ENCODE data around the gene SYT1.
"Not testable (repeated sequence)": the region's sequence is repeated elsewhere in the genome, so short reads cannot be mapped to it uniquely, and the experiment has no call there.

SYT1 gene

GRCh38 chr12:79033788-79034187 lies 169.2 kb downstream of the SYT1 start:
- H3K9me2 ChIP-seq (replicated peaks; ENCODE audit: insufficient read depth, low read length), result no peaks in the 10 kb centered on the region
- no peak overlapping the region for H3K4me2 ChIP-seq (ENCODE audit: low read depth, low read length, poor library complexity, severe bottlenecking)
- TF ChIP-seq CTCF (IDR thresholded peaks at IDR 0.05; ENCODE audit: insufficient read depth, low read length, poor library complexity, severe bottlenecking) (no peak), EZH2phosphoT487 (conservative IDR thresholded peaks at IDR 0.05; ENCODE audit: low read length) (no peak)
- no peaks in the 10 kb centered on the region for H3K79me2 ChIP-seq (ENCODE audit: insufficient read depth, low read length)
- no peaks in the 10 kb centered on the region for H3K9me3 ChIP-seq (ENCODE audit: insufficient read depth, low read length)
- H3F3A ChIP-seq (ENCODE audit: insufficient read depth), result no peaks in the 10 kb centered on the region
- H3K9ac ChIP-seq (ENCODE audit: low read length), result no peak overlapping the region
- no peaks in the 10 kb centered on the region for H3K27me3 ChIP-seq (ENCODE audit: low read length)
- no peak overlapping the region for H3K27ac ChIP-seq (ENCODE audit: low read depth, low read length)
- H3K4me3 ChIP-seq (ENCODE audit: insufficient read depth, low read length, poor library complexity, severe bottlenecking), result no peak overlapping the region
- no peak overlapping the region for H2AFZ ChIP-seq (ENCODE audit: low read depth, low read length, severe bottlenecking)
- 0 out of 2 replicates have a peak, but pooled peaks cover 4% of the 10 kb centered on the region for H3K36me3 ChIP-seq (ENCODE audit: low read length)
- H4K20me1 ChIP-seq (ENCODE audit: low read depth, low read length), result no peaks in the 10 kb centered on the region

- H3K27ac ChIP-seq (ENCODE audit: low read depth, low read length), result not testable (repeated sequence)
Observed at GRCh38 chr12:79044748-79045147, 180.2 kb downstream of the SYT1 start.

GRCh38 chr12:79045149-79045703 lies 180.7 kb downstream of the SYT1 start:
- H3K9me3 ChIP-seq (ENCODE audit: insufficient read depth, low read length); H3F3A ChIP-seq (ENCODE audit: insufficient read depth); H3K27ac ChIP-seq (ENCODE audit: low read depth, low read length); H3K27me3 ChIP-seq (ENCODE audit: low read length); H3K36me3 ChIP-seq (ENCODE audit: low read length); H2AFZ ChIP-seq (ENCODE audit: low read depth, low read length, severe bottlenecking); H3K79me2 ChIP-seq (ENCODE audit: insufficient read depth, low read length); H4K20me1 ChIP-seq (ENCODE audit: low read depth, low read length); H3K4me2 ChIP-seq (ENCODE audit: low read depth, low read length, poor library complexity, severe bottlenecking); H3K4me3 ChIP-seq (ENCODE audit: insufficient read depth, low read length, poor library complexity, severe bottlenecking); H3K9me2 ChIP-seq (replicated peaks; ENCODE audit: insufficient read depth, low read length); H3K9ac ChIP-seq (ENCODE audit: low read length): not testable (repeated sequence)

More at GRCh38 chr12:79044748-79045147, 180.2 kb downstream of the SYT1 start:
- not testable (repeated sequence) for H3K27me3 ChIP-seq (ENCODE audit: low read length); H3K9me3 ChIP-seq (ENCODE audit: insufficient read depth, low read length); H4K20me1 ChIP-seq (ENCODE audit: low read depth, low read length); H2AFZ ChIP-seq (ENCODE audit: low read depth, low read length, severe bottlenecking); H3K9me2 ChIP-seq (replicated peaks; ENCODE audit: insufficient read depth, low read length); H3K4me3 ChIP-seq (ENCODE audit: insufficient read depth, low read length, poor library complexity, severe bottlenecking); H3K9ac ChIP-seq (ENCODE audit: low read length); H3K4me2 ChIP-seq (ENCODE audit: low read depth, low read length, poor library complexity, severe bottlenecking); H3F3A ChIP-seq (ENCODE audit: insufficient read depth); H3K36me3 ChIP-seq (ENCODE audit: low read length); H3K79me2 ChIP-seq (ENCODE audit: insufficient read depth, low read length)

GRCh38 chr12:79046021-79046420 lies 181.4 kb downstream of the SYT1 start:
- H3K9ac ChIP-seq (ENCODE audit: low read length), result no peak overlapping the region
- no peak overlapping the region for H3K4me3 ChIP-seq (ENCODE audit: insufficient read depth, low read length, poor library complexity, severe bottlenecking)
- no peak overlapping the region for H2AFZ ChIP-seq (ENCODE audit: low read depth, low read length, severe bottlenecking)
- TF ChIP-seq CTCF (IDR thresholded peaks at IDR 0.05; ENCODE audit: insufficient read depth, low read length, poor library complexity, severe bottlenecking) (no peak), EZH2phosphoT487 (conservative IDR thresholded peaks at IDR 0.05; ENCODE audit: low read length) (no peak)
- H4K20me1 ChIP-seq (ENCODE audit: low read depth, low read length), result no peaks in the 10 kb centered on the region
- no peaks in the 10 kb centered on the region for H3K9me3 ChIP-seq (ENCODE audit: insufficient read depth, low read length)
- H3K27me3 ChIP-seq (ENCODE audit: low read length), result no peaks in the 10 kb centered on the region
- H3K4me2 ChIP-seq (ENCODE audit: low read depth, low read length, poor library complexity, severe bottlenecking), result no peak overlapping the region
- H3K36me3 ChIP-seq (ENCODE audit: low read length), result no peaks in the 10 kb centered on the region
- H3K27ac ChIP-seq (ENCODE audit: low read depth, low read length), result no peak overlapping the region
- H3K9me2 ChIP-seq (replicated peaks; ENCODE audit: insufficient read depth, low read length), result no peaks in the 10 kb centered on the region
- H3F3A ChIP-seq (ENCODE audit: insufficient read depth), result no peaks in the 10 kb centered on the region
- no peaks in the 10 kb centered on the region for H3K79me2 ChIP-seq (ENCODE audit: insufficient read depth, low read length)
